IPS-18a (cell line): ENCODE data around the gene PRXL2A.

Experiments
- H3K27ac ChIP-seq: one replicate; pipeline ENCODE4 v1.5.1; 2013; ENCODE audit warnings: low read length
- H3K27me3 ChIP-seq: one replicate; pipeline ENCODE4 v1.6.1; 2013; ENCODE audit warnings: mild to moderate bottlenecking, low read length; ENCODE audit not compliant: control insufficient read depth, insufficient read depth
- H3K36me3 ChIP-seq: one replicate; pipeline ENCODE4 v1.6.1; 2013; ENCODE audit warnings: low read depth, low read length; ENCODE audit not compliant: control insufficient read depth
- H3K4me1 ChIP-seq: one replicate; pipeline ENCODE4 v1.6.1; 2013; ENCODE audit warnings: low read depth, low read length; ENCODE audit not compliant: control insufficient read depth
- H3K4me3 ChIP-seq: one replicate; pipeline ENCODE4 v1.5.1; 2013; ENCODE audit warnings: low read length
- H3K9ac ChIP-seq: one replicate; pipeline ENCODE4 v1.6.1; 2013; ENCODE audit warnings: mild to moderate bottlenecking, low read length, moderate library complexity
- H3K9me3 ChIP-seq: one replicate; pipeline ENCODE4 v1.6.1; 2013; ENCODE audit warnings: low read depth, low read length; ENCODE audit not compliant: control insufficient read depth

The PRXL2A gene

DNA sequence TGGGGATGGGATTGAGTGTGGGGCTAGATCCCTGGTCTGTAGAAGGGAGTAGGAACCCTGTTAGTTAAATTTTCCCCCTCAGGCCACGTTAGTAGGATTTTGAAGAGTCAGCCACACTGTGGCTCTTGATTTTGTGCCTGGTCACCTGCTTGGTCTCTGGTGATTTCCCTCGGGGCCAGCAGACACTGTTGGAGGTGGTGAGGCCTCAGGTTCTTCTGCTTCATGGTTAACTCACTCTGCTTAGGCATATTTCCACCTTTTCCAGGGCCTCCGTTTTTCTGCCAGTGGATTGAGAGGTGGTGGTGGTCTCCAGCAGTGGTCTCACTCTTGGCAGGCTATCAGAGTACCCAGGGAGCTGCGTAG is 49.9 kb downstream of the PRXL2A start:
- Histone ChIP-seq H3K9me3 (no peaks in the 10 kb centered on the region), H3K36me3 (no peaks in the 10 kb centered on the region), H3K4me1 (peaks cover 60% of the 10 kb centered on the region), H3K27me3 (peaks cover 9% of the 10 kb centered on the region), H3K27ac (no peak overlapping the region), H3K9ac (no peak overlapping the region), H3K4me3 (no peak overlapping the region)

DNA sequence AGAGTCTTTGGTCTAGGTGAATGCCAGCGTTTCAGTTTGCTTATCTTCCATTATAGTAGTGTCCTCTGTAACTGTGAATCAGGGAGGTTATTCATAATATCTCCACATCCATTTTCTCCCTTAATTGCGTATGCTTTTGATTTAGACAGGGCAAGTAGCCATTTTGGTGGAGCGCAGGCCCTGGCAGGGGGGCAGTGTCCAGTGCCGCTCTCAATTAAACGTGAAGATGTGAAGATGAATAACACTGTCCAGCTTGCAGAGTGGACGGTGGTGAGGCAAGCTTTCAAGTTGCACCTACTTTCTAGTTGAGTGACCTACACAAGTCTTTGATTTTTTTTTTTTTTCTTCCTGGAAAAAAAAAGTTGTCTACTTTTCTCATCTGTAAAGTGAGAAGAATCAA is 50.3 kb downstream of the PRXL2A start:
- peaks cover 60% of the 10 kb centered on the region for H3K4me1 ChIP-seq
- no peak overlapping the region for H3K9ac ChIP-seq
- peaks cover 9% of the 10 kb centered on the region for H3K27me3 ChIP-seq
- no peaks in the 10 kb centered on the region for H3K36me3 ChIP-seq
- H3K4me3 ChIP-seq = no peak overlapping the region
- no peak overlapping the region for H3K27ac ChIP-seq
- no peaks in the 10 kb centered on the region for H3K9me3 ChIP-seq

DNA sequence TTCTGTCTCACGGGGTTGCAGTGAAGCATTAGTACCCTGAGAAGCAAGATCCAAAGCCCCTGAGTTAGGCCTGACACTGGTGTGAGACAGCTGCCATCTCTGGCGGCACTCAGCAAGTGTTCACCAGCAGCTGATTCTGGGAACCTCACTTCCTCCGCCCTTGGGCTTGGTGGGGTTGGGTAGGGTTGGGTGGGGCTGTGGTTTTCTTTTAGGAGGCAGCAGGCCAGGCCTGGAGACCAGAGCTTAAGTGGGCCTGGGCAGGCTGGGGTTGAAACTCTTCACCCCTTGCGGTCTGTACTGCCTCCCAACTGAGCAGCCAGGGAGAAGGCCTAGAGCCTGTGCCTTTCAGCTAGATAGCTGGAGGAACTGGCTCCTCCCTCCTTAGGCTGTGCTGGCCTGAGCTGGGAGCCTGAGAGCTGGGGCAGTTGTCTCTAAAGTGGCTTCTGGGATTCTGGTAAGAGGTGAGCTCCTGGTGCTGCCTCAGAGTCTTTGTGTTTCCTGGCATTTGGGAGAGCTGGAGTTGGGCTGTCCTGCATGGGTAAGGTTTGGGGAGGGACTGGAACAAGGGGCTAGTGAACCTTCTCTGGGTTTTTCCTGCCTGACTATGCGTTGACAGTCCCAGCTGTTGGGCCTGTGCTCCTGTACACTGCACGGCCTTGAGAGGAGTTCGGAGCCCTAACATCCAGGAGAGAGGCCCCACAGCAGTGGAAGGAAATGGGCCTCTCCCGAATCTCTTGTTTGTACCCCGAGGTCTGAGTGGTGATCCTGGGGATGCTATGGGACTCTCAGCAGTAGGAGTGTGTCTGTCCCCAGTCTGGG is 50.9 kb downstream of the PRXL2A start:
- Histone ChIP-seq H3K36me3 (no peaks in the 10 kb centered on the region), H3K27ac (no peak overlapping the region), H3K9me3 (no peaks in the 10 kb centered on the region), H3K27me3 (peaks cover 9% of the 10 kb centered on the region), H3K9ac (no peak overlapping the region), H3K4me3 (no peak overlapping the region), H3K4me1 (peaks cover 66% of the 10 kb centered on the region)

GRCh38 chr10:80460399-80461207 is 52.3 kb downstream of the PRXL2A start:
- Histone ChIP-seq H3K27ac (peak overlapping the region; percentile 32), H3K9ac (peak overlapping the region; percentile 8), H3K9me3 (no peaks in the 10 kb centered on the region), H3K4me3 (peak overlapping the region; percentile 28), H3K4me1 (peaks cover 74% of the 10 kb centered on the region), H3K27me3 (peaks cover 6% of the 10 kb centered on the region), H3K36me3 (no peaks in the 10 kb centered on the region)

GRCh38 chr10:80461208-80462183 is 53.1 kb downstream of the PRXL2A start:
- no peaks in the 10 kb centered on the region for H3K9me3 ChIP-seq
- no peak overlapping the region for H3K4me3 ChIP-seq
- no peak overlapping the region for H3K27ac ChIP-seq
- H3K36me3 ChIP-seq = no peaks in the 10 kb centered on the region
- H3K4me1 ChIP-seq = peaks cover 77% of the 10 kb centered on the region
- H3K9ac ChIP-seq = no peak overlapping the region
- H3K27me3 ChIP-seq = peaks cover 7% of the 10 kb centered on the region

- Histone ChIP-seq H3K36me3 (no peaks in the 10 kb centered on the region), H3K4me3 (no peak overlapping the region), H3K27me3 (peaks cover 16% of the 10 kb centered on the region), H3K4me1 (peaks cover 86% of the 10 kb centered on the region), H3K9me3 (no peaks in the 10 kb centered on the region), H3K9ac (no peak overlapping the region), H3K27ac (no peak overlapping the region)
These were observed 54.1 kb downstream of the PRXL2A start for GRCh38 chr10:80462299-80462980.

DNA sequence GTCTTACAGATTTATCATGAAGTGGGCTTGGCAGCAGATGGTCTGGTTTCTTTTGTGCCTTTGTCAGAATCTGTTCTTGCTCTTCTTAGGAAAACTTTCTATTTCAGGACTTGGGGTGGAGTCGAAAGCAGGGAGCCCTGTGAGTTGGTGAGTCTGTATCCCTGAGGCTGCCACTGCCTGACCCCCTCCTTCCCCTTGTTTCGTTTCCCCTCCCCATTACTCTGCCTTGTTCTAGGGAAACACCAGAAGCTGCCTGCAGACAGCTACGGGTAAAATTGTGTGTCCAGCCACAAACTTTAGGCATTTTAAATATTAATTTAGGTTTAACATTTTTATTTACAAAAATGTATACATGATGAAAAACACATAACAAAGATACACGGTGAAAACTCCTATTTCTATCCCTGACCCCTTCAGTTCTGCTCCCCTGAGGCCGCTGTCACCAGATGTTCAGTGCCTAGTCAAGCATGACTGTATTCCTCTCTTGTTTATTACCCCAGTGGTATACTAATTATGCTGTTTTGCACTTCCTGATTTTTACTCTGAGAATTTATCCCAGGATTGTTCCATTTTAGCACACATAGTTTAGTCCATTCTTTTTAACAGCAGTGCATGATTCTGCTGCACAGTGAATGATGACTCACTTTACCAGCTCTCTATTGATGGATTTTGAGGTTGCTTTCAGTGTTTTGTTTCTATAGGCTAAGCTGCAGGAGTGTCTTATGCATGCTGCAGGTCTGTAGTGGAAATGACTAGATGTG is 54.8 kb downstream of the PRXL2A start:
- no peak overlapping the region for H3K4me3 ChIP-seq
- no peaks in the 10 kb centered on the region for H3K9me3 ChIP-seq
- no peak overlapping the region for H3K9ac ChIP-seq
- H3K27me3 ChIP-seq = peaks cover 19% of the 10 kb centered on the region
- no peak overlapping the region for H3K27ac ChIP-seq
- H3K36me3 ChIP-seq = no peaks in the 10 kb centered on the region
- peaks cover 88% of the 10 kb centered on the region for H3K4me1 ChIP-seq

DNA sequence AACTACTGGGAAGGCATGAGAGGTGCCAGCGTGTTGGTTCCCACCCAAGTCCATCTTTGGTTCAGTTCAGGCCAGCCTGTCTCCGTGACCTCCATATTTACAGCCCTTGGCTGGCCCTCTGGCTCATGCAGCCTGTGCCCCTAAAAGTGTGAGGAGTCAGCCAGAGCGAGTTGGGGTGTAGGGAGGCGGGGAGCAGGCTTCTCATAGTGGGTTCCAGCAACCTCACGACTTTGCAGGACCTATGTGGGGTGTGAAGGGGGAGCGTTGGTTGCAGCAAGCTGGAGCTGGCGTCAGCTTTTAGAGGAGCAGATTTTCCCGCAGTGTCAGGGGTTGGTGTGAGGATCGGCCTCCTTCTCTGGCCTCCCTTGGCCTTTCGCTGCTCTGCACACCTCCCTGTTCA is 55.5 kb downstream of the PRXL2A start:
- Histone ChIP-seq H3K4me1 (peaks cover 82% of the 10 kb centered on the region), H3K36me3 (no peaks in the 10 kb centered on the region), H3K27ac (peak overlapping the region; percentile 84), H3K9me3 (no peaks in the 10 kb centered on the region), H3K4me3 (no peak overlapping the region), H3K9ac (peak overlapping the region; percentile 60), H3K27me3 (peaks cover 25% of the 10 kb centered on the region)

DNA sequence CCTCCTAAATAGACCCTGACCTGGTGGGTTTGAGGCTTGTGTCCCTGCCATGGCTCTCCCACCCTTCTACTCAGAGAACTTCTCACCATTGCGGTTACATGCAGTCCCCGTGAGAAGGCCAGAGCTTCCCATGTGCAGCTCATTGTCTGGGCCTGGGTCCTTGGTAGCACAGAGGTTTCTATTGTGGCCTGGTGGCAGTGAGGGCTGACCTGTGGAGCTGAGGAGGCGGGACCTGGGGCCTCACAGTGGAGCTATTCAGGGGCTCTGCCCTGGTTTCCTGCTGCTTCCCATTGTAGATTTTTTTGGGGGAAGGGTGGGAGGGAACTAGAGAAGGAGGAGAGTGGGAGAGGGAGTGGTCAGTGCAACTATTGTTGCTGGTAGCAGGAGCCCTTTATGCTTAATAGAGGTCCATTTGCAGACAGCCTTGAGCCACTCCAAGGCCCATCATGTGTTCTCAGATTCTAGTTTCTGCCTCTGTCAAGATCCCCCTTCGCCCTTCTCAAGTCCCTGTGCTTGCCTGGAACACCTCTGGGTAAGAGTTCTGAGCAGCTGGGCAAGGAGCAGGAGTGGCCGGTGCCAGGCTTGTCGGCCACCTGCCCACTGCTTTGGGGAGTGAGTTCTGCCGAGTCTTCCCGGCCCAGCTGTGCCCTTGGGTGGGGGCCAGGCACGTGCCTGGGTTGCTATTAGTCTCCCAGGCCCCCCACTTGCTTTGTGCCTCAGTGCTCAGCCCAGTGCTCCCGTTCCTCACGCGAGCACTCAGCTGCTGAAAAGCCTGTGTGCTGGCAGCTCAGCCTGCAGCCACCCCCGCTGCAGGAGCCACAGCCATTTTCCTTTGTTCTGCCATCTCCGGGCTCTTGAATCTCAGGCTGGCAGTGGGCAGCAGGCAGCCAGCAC is 56.5 kb downstream of the PRXL2A start:
- peaks cover 31% of the 10 kb centered on the region for H3K27me3 ChIP-seq
- H3K27ac ChIP-seq = peak overlapping the region; percentile 84
- H3K4me3 ChIP-seq = peak overlapping the region; percentile 51
- H3K9me3 ChIP-seq = no peaks in the 10 kb centered on the region
- peak overlapping the region; percentile 67 for H3K9ac ChIP-seq
- H3K4me1 ChIP-seq = peaks cover 73% of the 10 kb centered on the region
- H3K36me3 ChIP-seq = no peaks in the 10 kb centered on the region

DNA sequence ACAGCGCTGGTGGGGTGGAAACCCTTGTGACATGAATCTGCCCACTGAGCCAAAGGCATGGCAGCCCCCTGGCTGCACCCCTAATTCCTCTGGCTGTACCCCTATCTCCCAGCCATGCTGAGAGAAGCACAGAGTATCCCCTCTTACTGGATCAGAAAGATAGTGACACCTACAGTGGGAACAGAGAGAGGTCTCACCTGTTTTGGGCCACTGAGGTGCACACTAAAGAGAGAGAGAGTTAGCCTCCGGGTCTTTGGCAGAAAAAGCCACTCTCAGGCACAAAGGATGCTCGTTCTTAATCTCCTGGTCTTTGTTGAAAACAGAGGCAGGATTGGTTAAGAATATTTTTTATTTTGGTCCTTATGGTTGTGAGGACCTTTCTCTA is 57.1 kb downstream of the PRXL2A start:
- H3K27ac ChIP-seq = peak overlapping the region; percentile 66
- H3K9me3 ChIP-seq = no peaks in the 10 kb centered on the region
- H3K27me3 ChIP-seq = peaks cover 31% of the 10 kb centered on the region
- H3K4me3 ChIP-seq = peak overlapping the region; percentile 51
- H3K36me3 ChIP-seq = no peaks in the 10 kb centered on the region
- peak overlapping the region; percentile 67 for H3K9ac ChIP-seq
- peaks cover 66% of the 10 kb centered on the region for H3K4me1 ChIP-seq
